ENCODE data around the gene FADS1. TPM values are rescaled to one million over a fixed set of nuclear protein-coding genes. Genes with fewer than 3 reads are reported as not detected.

The FADS1 gene
- total RNA-seq, 4 donors from 2014 or later = 4.9 to 9.9 (median 6.7) TPM

DNA sequence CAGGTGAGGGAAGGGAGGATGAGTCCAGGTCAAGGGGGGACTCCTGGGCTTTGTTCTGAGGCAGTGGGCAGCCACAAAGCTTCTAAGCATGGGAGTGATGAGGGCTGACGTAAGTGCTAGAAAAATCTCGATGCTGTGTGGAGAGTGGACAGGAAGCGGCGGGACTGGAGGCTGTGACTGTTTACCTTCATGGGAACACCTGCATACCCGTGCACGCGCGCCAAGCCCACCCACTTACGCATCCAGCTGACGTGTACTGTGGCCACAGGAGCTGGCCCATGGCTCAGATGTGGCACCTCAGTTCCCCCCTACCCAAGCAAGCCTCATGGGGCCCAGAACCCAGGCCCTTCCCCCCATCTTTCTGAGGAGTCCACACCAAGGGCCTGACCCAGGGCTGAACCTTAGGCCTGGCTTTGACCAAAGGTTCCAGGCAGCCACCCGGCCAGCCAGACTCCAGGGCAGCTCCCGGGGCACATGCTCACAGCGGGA is 50.4 kb downstream of the FADS1 start:
- H3K4me3 ChIP-seq = no peak overlapping the region
- DNase-seq = no peak
- TF ChIP-seq POLR2A (IDR thresholded peaks at IDR 0.05) = no peak
- TF ChIP-seq, protein P1, sequence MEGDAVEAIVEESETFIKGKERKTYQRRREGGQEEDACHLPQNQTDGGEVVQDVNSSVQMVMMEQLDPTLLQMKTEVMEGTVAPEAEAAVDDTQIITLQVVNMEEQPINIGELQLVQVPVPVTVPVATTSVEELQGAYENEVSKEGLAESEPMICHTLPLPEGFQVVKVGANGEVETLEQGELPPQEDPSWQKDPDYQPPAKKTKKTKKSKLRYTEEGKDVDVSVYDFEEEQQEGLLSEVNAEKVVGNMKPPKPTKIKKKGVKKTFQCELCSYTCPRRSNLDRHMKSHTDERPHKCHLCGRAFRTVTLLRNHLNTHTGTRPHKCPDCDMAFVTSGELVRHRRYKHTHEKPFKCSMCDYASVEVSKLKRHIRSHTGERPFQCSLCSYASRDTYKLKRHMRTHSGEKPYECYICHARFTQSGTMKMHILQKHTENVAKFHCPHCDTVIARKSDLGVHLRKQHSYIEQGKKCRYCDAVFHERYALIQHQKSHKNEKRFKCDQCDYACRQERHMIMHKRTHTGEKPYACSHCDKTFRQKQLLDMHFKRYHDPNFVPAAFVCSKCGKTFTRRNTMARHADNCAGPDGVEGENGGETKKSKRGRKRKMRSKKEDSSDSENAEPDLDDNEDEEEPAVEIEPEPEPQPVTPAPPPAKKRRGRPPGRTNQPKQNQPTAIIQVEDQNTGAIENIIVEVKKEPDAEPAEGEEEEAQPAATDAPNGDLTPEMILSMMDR (IDR thresholded peaks at IDR 0.05) = no peak
- no peaks in the 10 kb centered on the region for H3K4me1 ChIP-seq
- no peak overlapping the region for H3K27ac ChIP-seq
- no peaks in the 10 kb centered on the region for H3K9me3 ChIP-seq
- no peaks in the 10 kb centered on the region for H3K27me3 ChIP-seq
- H3K36me3 ChIP-seq = no peaks in the 10 kb centered on the region

DNA sequence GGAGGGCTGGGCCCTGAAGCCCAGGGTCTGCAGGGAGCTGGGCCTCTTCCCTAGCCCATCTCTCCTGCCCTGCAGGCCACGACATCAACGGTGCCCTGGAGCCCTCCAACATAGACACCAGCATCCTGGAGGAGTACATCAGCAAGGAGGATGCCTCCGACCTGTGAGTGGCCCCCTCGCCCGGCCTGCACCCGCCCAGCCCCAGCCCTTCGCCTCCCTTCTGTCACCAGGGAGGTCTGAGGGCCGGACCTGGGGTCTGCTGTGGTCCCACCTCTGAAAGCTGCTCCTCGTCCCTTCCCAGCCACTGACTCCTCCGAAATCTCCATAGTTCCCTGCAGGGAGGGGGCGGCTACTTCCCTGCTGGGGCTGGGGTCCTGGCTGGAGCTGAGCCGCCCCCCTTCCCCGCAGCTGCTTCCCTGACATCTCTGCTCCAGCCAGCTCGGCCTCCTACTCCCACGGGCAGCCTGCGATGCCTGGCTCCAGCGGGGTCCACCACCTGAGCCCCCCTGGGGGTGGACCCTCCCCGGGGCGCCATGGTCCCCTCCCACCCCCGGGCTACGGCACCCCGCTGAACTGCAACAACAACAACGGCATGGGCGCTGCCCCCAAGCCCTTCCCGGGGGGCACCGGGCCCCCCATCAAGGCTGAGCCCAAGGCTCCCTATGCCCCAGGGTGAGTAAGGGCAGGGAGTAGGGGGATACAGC is 51.1 kb downstream of the FADS1 start:
- TF ChIP-seq, protein P1 (IDR thresholded peaks at IDR 0.05) = no peak
- no peak for TF ChIP-seq POLR2A (IDR thresholded peaks at IDR 0.05)
- H3K4me3 ChIP-seq = no peak overlapping the region
- no peaks in the 10 kb centered on the region for H3K36me3 ChIP-seq
- H3K9me3 ChIP-seq = no peaks in the 10 kb centered on the region
- H3K27ac ChIP-seq = no peak overlapping the region
- no peak for DNase-seq
- H3K27me3 ChIP-seq = no peaks in the 10 kb centered on the region
- H3K4me1 ChIP-seq = no peaks in the 10 kb centered on the region

DNA sequence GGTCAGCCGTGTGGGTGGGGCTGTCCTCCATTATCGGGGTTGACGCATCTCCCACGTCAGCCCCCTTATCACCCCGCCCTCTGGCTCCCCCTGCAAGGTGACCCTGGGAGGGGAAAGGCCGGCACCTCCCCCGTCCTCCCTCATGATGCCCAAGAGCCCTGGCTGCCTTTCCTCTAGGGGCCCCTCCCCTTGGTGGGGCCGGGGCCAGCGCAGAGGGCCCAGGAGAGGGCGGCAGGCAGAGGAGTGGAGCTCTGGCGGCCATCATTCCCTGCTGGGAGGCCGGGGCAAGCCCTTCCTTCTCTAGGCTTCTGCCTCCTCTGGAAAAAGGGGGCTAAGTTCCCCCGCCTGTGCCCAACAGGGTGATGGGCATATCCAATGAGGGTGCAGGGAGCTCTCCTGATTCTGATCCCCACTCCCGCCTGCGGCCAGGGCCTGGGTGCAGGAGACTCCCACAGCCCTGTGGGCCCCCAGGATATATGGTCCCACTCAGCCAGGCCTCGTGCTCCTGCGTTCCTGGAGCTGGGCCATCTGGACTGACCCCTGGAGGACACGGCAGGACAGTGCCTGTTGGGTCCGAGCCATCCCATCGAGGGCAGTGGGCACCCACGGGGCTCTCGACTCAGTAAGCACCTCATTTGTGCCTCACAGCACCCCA is 52.1 kb downstream of the FADS1 start:
- H3K27me3 ChIP-seq = no peaks in the 10 kb centered on the region
- H3K9me3 ChIP-seq = no peaks in the 10 kb centered on the region
- no peak for DNase-seq
- no peak overlapping the region for H3K4me3 ChIP-seq
- TF ChIP-seq, protein P1 (IDR thresholded peaks at IDR 0.05) = no peak
- no peak for TF ChIP-seq POLR2A (IDR thresholded peaks at IDR 0.05)
- H3K36me3 ChIP-seq = no peaks in the 10 kb centered on the region
- no peaks in the 10 kb centered on the region for H3K4me1 ChIP-seq
- H3K27ac ChIP-seq = no peak overlapping the region

DNA sequence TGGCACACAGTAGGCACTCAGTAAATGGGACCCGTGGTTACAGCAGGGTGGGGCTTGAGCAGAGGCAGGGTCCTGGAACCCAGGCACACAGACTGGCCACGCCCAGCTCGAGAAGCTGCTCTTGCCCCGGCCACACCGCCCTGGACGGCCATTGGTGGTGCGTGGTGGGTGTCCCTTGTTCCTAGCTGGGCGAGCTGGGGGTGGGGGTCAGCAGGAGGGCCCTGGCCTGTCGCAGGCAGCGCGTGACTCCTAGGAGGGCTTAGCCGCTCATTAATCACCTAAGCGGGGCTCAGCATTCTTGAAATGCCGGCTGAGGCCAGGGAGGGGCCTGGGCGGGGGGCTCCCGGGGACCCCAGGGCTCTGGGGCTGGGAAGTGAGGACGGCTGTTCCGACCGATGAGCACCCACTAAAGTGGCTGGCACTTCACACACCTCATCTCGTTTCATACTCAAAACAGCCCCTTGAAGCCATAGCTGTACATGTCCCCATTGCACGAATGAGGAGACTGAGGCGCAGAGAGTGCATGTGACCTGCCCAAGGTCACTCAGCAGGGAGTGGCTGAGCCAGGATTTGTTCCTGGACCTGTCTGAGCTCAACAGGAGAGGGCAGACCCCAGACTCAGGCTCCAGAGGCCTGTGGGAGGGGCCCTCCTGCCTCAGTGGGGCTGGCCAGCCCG is 52.7 kb downstream of the FADS1 start:
- no peaks in the 10 kb centered on the region for H3K4me1 ChIP-seq
- no peak overlapping the region for H3K27ac ChIP-seq
- TF ChIP-seq, protein P1 (IDR thresholded peaks at IDR 0.05) = no peak
- H3K27me3 ChIP-seq = no peaks in the 10 kb centered on the region
- DNase-seq = no peak
- no peaks in the 10 kb centered on the region for H3K9me3 ChIP-seq
- no peaks in the 10 kb centered on the region for H3K36me3 ChIP-seq
- no peak overlapping the region for H3K4me3 ChIP-seq

DNA sequence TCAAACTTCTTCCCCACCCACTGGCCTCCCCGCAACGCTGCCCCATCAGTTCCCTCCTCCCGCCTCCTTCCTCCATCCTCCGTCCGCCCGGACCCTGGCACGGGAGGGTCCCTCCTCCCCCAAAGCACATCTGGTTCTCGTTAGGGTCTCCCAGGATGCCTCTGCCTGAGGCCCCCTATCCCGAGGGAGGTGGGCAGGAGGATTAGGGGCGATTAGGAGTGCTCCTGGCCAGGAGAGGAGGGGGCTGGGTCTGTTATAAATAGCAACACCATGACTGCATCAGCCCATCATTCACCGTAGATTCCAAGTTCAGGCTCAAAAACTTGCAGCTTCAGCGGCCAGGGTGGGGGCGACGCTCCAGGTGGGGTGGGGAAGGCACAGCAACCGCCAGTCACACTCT is 54.0 kb downstream of the FADS1 start:
- H3K4me3 ChIP-seq = no peak overlapping the region
- DNase-seq = no peak
- no peaks in the 10 kb centered on the region for H3K9me3 ChIP-seq
- peaks cover 0 to 6% (median 0%) of the 10 kb centered on the region in 4 donors for H3K4me1 ChIP-seq
- no peaks in the 10 kb centered on the region for H3K27me3 ChIP-seq
- H3K36me3 ChIP-seq = no peaks in the 10 kb centered on the region
- no peak overlapping the region for H3K27ac ChIP-seq
- TF ChIP-seq POLR2A (IDR thresholded peaks at IDR 0.05) = no peak
- TF ChIP-seq, protein P1 (IDR thresholded peaks at IDR 0.05) = no peak

Data from Peyer's patch (tissue), 4 donors.